HepG2 (cell line): Measurements from ENCODE around the gene TMC4. TPM values are rescaled to one million over a fixed set of nuclear protein-coding genes. Genes with fewer than 3 reads are reported as not detected.
A peak's percentile ranks its signal among the peaks of the same experiment; 100 is the strongest.

ENCODE experiments used
- ASH2L ChIP-seq: fragments of 300-600, 200-600 bp; sonication (generic); IDR thresholded peaks from 2 replicates; pipeline ENCODE4 v1.7.0; 2017; ENCODE audit warnings: low read depth, mild to moderate bottlenecking, moderate library complexity, mixed read lengths, low read length; ENCODE audit not compliant: insufficient read length
- CCAR2 ChIP-seq: fragments of 200-400 bp; formaldehyde crosslinking; optimal IDR thresholded peaks from 2 replicates; pipeline ENCODE3; 2018; ENCODE audit warnings: low read depth, mild to moderate bottlenecking, low read length, moderate library complexity
- ZHX2 ChIP-seq, 2 experiments: sonication (generic) in 1 of 2; formaldehyde crosslinking in 1 of 2; IDR thresholded peaks; 2 replicates each; pipeline versions ENCODE4 v1.6.1 to v1.9.0; 2014 to 2022; ENCODE audit warnings: antibody characterized with exemption in 1 of 2, borderline replicate concordance in 1 of 2, inconsistent platforms in 1 of 2, low read depth in 1 of 2, missing genetic modification reagents in 1 of 2
- polyA plus RNA-seq, 8 experiments: library from polyadenylated mRNA; depleted of rRNA in 3 of 8; stranded (reverse) in 7 of 8; unstranded in 1 of 8; fragments of >200 nt; fragmentation: Illumina TruSeq in 4 of 8; extraction: Trizol in 4 of 8; gene quantifications; 2 replicates each; pipeline versions ENCODE4 v1.2.1 to v1.2.3, GENCODE V29; 2011 to 2016; ENCODE audit warnings: low read depth in 4 of 8, missing spikeins in 1 of 8, mixed read lengths in 1 of 8; ENCODE audit not compliant: insufficient read depth in 1 of 8
- total RNA-seq, 5 experiments: library from RNA; depleted of rRNA; stranded (reverse); fragments of >200 nt; fragmentation: Illumina TruSeq; extraction: Trizol; gene quantifications; 2 replicates each; pipeline ENCODE4 v1.2.3, GENCODE V29; 2016; ENCODE audit warnings: low read depth in 1 of 5

TMC4 gene
- total and polyA plus RNA-seq, 2 of the 13 experiments (the other 11 are each of a cell fraction or from before 2014, with no cell fraction given) = 0.13 to 0.24 TPM

- peak; percentile 95 for TF ChIP-seq ZHX2 (IDR thresholded peaks at IDR 0.05; ENCODE audit: low read depth)
- TF ChIP-seq ZHX2 (CRISPR knock-in tag; IDR thresholded peaks at IDR 0.05; ENCODE audit: borderline replicate concordance) = 0 out of 2 replicates have a peak, but pooled peaks have one; percentile 21
- peak; percentile 98 for TF ChIP-seq ASH2L
- TF ChIP-seq CCAR2 = peak; percentile 93
Measured at GRCh38 chr19:54115109-54116063, 57.6 kb downstream of the TMC4 start, which contains the start of the genes PRPF31 and TFPT (continued).
